Measurements from ENCODE around the gene GHRH.

GHRH gene

GRCh38 chr20:37261714-37262113, at the start of gene GHRH:
GHRH (minus strand) TSS chr20:37261814; CDS start chr20:37256889, 4,925 bp downstream.
- in situ Hi-C loops (cut with HindIII; ENCODE audit: low sequenced_read_pairs): loop anchor here (25.0 kb wide), 1 partner anchor 251 kb away; the partner anchor contains the start of gene NNAT

- in situ Hi-C loops (cut with HindIII; ENCODE audit: low sequenced_read_pairs): no loop called here
Observed at GRCh38 chr20:37310951-37311350, 49.3 kb upstream of the GHRH start.

- in situ Hi-C loops (cut with HindIII; ENCODE audit: low sequenced_read_pairs): no loop called here
Observed at GRCh38 chr20:37309936-37310590, 48.4 kb upstream of the GHRH start.

- in situ Hi-C loops (cut with HindIII; ENCODE audit: low sequenced_read_pairs): no loop called here
Observed at GRCh38 chr20:37309290-37309689, 47.7 kb upstream of the GHRH start.

GRCh38 chr20:37308086-37309050, 46.8 kb upstream of the GHRH start:
- in situ Hi-C loops (cut with HindIII; ENCODE audit: low sequenced_read_pairs): no loop called here

GRCh38 chr20:37305839-37306238, 44.2 kb upstream of the GHRH start:
- in situ Hi-C loops (cut with HindIII; ENCODE audit: low sequenced_read_pairs): no loop called here

GRCh38 chr20:37305079-37305478, 43.5 kb upstream of the GHRH start:
- in situ Hi-C loops (cut with HindIII; ENCODE audit: low sequenced_read_pairs): no loop called here

GRCh38 chr20:37303637-37304036, 42.0 kb upstream of the GHRH start:
- in situ Hi-C loops (cut with HindIII; ENCODE audit: low sequenced_read_pairs): no loop called here

- in situ Hi-C loops (cut with HindIII; ENCODE audit: low sequenced_read_pairs): no loop called here
Observed at GRCh38 chr20:37302981-37303380, 41.4 kb upstream of the GHRH start.

GRCh38 chr20:37301558-37301957, 39.9 kb upstream of the GHRH start:
- in situ Hi-C loops (cut with HindIII; ENCODE audit: low sequenced_read_pairs): no loop called here

- in situ Hi-C loops (cut with HindIII; ENCODE audit: low sequenced_read_pairs): no loop called here
Observed at GRCh38 chr20:37301120-37301519, 39.5 kb upstream of the GHRH start.

- in situ Hi-C loops (cut with HindIII; ENCODE audit: low sequenced_read_pairs): no loop called here
Observed at GRCh38 chr20:37299718-37300528, 38.3 kb upstream of the GHRH start.

- in situ Hi-C loops (cut with HindIII; ENCODE audit: low sequenced_read_pairs): no loop called here
Observed at GRCh38 chr20:37298190-37298939, 36.8 kb upstream of the GHRH start.

GRCh38 chr20:37297066-37297736, 35.6 kb upstream of the GHRH start:
- in situ Hi-C loops (cut with HindIII; ENCODE audit: low sequenced_read_pairs): no loop called here

- in situ Hi-C loops (cut with HindIII; ENCODE audit: low sequenced_read_pairs): no loop called here
Observed at GRCh38 chr20:37296371-37296770, 34.8 kb upstream of the GHRH start.

- in situ Hi-C loops (cut with HindIII; ENCODE audit: low sequenced_read_pairs): no loop called here
Observed at GRCh38 chr20:37295595-37295994, 34.0 kb upstream of the GHRH start.

GRCh38 chr20:37295001-37295400, 33.4 kb upstream of the GHRH start:
- in situ Hi-C loops (cut with HindIII; ENCODE audit: low sequenced_read_pairs): no loop called here

GRCh38 chr20:37294262-37294981, 32.8 kb upstream of the GHRH start:
- in situ Hi-C loops (cut with HindIII; ENCODE audit: low sequenced_read_pairs): no loop called here

GRCh38 chr20:37293301-37293943, 31.8 kb upstream of the GHRH start:
- in situ Hi-C loops (cut with HindIII; ENCODE audit: low sequenced_read_pairs): no loop called here

All from DLD1 (cell line).